AG04450 (cell line): Measurements from ENCODE around the gene UMODL1. TPM values are rescaled to one million over a fixed set of nuclear protein-coding genes. Genes with fewer than 3 reads are reported as not detected.

ENCODE experiments used
- CTCF ChIA-PET: fragments of 300-600, 350-600 bp; formaldehyde crosslinking; extraction: SDS; loops from one replicate; lab custom pipeline; 2022; ENCODE audit warnings: antibody characterized with exemption, inconsistent platforms; lab: Charles Lee
- POLR2A ChIA-PET: fragments of 350-600 bp; formaldehyde crosslinking; extraction: SDS; loops from one replicate; lab custom pipeline; 2021; ENCODE audit warnings: antibody characterized with exemption, inconsistent platforms; lab: Yijun Ruan, JAX
- DNase-seq: peaks from one replicate; pipeline ENCODE4 v3.0.0-alpha.2; 2011; ENCODE audit warnings: low read depth, low spot score
- H3K27ac ChIP-seq: one replicate; pipeline ENCODE4 v1.5.1; 2012; ENCODE audit warnings: low read depth, low read length, control low read depth
- H3K27me3 ChIP-seq: one replicate; pipeline ENCODE4 v1.6.0; 2012; ENCODE audit warnings: low read length; ENCODE audit not compliant: control insufficient read depth, insufficient read depth
- H3K4me3 ChIP-seq: 2 replicates; pipeline ENCODE4 v1.5.1; 2011; ENCODE audit warnings: mild to moderate bottlenecking, low read depth, low read length, control low read depth
- H3K9me3 ChIP-seq: 2 replicates; pipeline ENCODE4 v1.5.1; 2012; ENCODE audit warnings: low read length; ENCODE audit not compliant: control insufficient read depth, insufficient read depth
- CTCF ChIP-seq: IDR thresholded peaks from 2 replicates; pipeline ENCODE4 v1.5.1; 2011; ENCODE audit warnings: low read depth, low read length, control low read depth, inconsistent platforms
- polyA plus RNA-seq: library from polyadenylated mRNA; depleted of rRNA; stranded (reverse); fragments of >200 nt; gene quantifications from 2 replicates; pipeline ENCODE4 v1.2.3, GENCODE V29; 2011

Gene UMODL1
- polyA plus RNA-seq, 1 experiment: 0.09 TPM

GRCh38 chr21:42091899-42092508 is 20.9 kb downstream of the UMODL1 start:
- no peak for TF ChIP-seq CTCF
- no peak for DNase-seq
- no peak overlapping the region for H3K4me3 ChIP-seq
- ChIA-PET POLR2A (no interaction called here), CTCF (interaction anchor here (0.7 to 1.6 kb wide), 2 partner anchors 16 to 20 kb away, joined by 3 to 7 read pairs; no protein-coding TSS in a partner anchor)
- H3K27ac ChIP-seq: no peak overlapping the region
- peaks cover 7% of the 10 kb centered on the region for H3K9me3 ChIP-seq
- H3K27me3 ChIP-seq: no peaks in the 10 kb centered on the region

- Histone ChIP-seq H3K4me3 (no peak overlapping the region), H3K27me3 (no peaks in the 10 kb centered on the region), H3K9me3 (peaks cover 7% of the 10 kb centered on the region), H3K27ac (no peak overlapping the region)
- ChIA-PET POLR2A (interaction anchor here (0.5 kb wide), 1 partner anchor 197 kb away, joined by 3 read pairs; no protein-coding TSS in a partner anchor), CTCF (interaction anchor here (0.7 to 1.6 kb wide), 3 partner anchors 15 to 24 kb away, joined by 3 to 7 read pairs (median 3); no protein-coding TSS in a partner anchor)
- DNase-seq: no peak
- no peak for TF ChIP-seq CTCF
Observed at GRCh38 chr21:42092771-42093170, 21.7 kb downstream of the UMODL1 start.

GRCh38 chr21:42093186-42093585 is 22.1 kb downstream of the UMODL1 start:
- CTCF ChIA-PET: interaction anchor here (0.7 to 1.6 kb wide), 2 partner anchors 15 to 24 kb away, joined by 3 to 7 read pairs; no protein-coding TSS in a partner anchor

GRCh38 chr21:42093991-42094421 is 22.9 kb downstream of the UMODL1 start:
- ChIA-PET CTCF (interaction anchor here (0.9 kb wide), 1 partner anchor 277 kb away, joined by 3 read pairs; no protein-coding TSS in a partner anchor), POLR2A (interaction anchor here (0.6 to 0.7 kb wide), 2 partner anchors 54 to 69 kb away, joined by 3 to 5 read pairs; no protein-coding TSS in a partner anchor)
- no peaks in the 10 kb centered on the region for H3K27me3 ChIP-seq
- no peak for TF ChIP-seq CTCF
- H3K27ac ChIP-seq: peak overlapping the region; percentile 71
- H3K9me3 ChIP-seq: peaks cover 7% of the 10 kb centered on the region
- no peak overlapping the region for H3K4me3 ChIP-seq
- DNase-seq: peak; percentile 72

More at GRCh38 chr21:42093186-42093585, 22.1 kb downstream of the UMODL1 start:
- DNase-seq: no peak
- Histone ChIP-seq H3K4me3 (no peak overlapping the region), H3K27me3 (no peaks in the 10 kb centered on the region), H3K27ac (no peak overlapping the region), H3K9me3 (peaks cover 7% of the 10 kb centered on the region)
- no peak for TF ChIP-seq CTCF
- POLR2A ChIA-PET: interaction anchor here (0.5 kb wide), 1 partner anchor 197 kb away, joined by 3 read pairs; no protein-coding TSS in a partner anchor

- H3K27me3 ChIP-seq: no peaks in the 10 kb centered on the region
- no peak for DNase-seq
- CTCF ChIA-PET: interaction anchor here (1.9 to 4.6 kb wide), 2 partner anchors 23 to 278 kb away, joined by 5 to 25 read pairs; no protein-coding TSS in a partner anchor
- H3K27ac ChIP-seq: no peak overlapping the region
- peaks cover 7% of the 10 kb centered on the region for H3K9me3 ChIP-seq
- no peak overlapping the region for H3K4me3 ChIP-seq
- no peak for TF ChIP-seq CTCF
- POLR2A ChIA-PET: no interaction called here
Observed at GRCh38 chr21:42094811-42095210, 23.7 kb downstream of the UMODL1 start.
